ENCODE measurements around the gene SLC20A1. TPM values are rescaled to one million over a fixed set of nuclear protein-coding genes. Genes with fewer than 3 reads are reported as not detected.
A peak's percentile ranks its signal among the peaks of the same experiment; 100 is the strongest.

The SLC20A1 gene
- total RNA-seq, 1 donor = 96.3 TPM

DNA sequence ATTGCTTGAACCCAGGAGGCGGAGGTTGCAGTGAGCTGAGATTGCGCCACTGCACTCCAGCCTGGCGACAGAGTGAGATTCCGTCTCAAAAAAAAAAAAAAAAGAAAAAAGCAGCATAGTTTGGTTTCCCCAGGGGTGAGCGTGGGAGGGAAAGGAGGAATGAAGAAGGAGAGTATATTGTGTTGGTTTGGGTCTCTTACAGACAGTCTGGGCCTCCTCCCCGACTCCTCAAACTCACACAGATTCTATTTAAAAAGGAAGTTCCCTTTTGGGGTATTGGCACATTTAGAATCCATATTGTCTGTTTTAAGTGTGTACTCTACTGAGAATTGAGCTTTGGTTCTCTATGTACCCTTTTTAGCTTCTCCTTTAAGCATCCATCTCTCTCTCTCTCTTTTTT, 27.4 kb upstream of the SLC20A1 start:
- TF ChIP-seq, protein P1, sequence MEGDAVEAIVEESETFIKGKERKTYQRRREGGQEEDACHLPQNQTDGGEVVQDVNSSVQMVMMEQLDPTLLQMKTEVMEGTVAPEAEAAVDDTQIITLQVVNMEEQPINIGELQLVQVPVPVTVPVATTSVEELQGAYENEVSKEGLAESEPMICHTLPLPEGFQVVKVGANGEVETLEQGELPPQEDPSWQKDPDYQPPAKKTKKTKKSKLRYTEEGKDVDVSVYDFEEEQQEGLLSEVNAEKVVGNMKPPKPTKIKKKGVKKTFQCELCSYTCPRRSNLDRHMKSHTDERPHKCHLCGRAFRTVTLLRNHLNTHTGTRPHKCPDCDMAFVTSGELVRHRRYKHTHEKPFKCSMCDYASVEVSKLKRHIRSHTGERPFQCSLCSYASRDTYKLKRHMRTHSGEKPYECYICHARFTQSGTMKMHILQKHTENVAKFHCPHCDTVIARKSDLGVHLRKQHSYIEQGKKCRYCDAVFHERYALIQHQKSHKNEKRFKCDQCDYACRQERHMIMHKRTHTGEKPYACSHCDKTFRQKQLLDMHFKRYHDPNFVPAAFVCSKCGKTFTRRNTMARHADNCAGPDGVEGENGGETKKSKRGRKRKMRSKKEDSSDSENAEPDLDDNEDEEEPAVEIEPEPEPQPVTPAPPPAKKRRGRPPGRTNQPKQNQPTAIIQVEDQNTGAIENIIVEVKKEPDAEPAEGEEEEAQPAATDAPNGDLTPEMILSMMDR (IDR thresholded peaks at IDR 0.05; ENCODE audit: insufficient read depth, low read depth, low read length) = no peak
- no peak for DNase-seq (ENCODE audit: low read depth)
- H3K4me3 ChIP-seq (ENCODE audit: low read depth, low read length) = no peak overlapping the region

DNA sequence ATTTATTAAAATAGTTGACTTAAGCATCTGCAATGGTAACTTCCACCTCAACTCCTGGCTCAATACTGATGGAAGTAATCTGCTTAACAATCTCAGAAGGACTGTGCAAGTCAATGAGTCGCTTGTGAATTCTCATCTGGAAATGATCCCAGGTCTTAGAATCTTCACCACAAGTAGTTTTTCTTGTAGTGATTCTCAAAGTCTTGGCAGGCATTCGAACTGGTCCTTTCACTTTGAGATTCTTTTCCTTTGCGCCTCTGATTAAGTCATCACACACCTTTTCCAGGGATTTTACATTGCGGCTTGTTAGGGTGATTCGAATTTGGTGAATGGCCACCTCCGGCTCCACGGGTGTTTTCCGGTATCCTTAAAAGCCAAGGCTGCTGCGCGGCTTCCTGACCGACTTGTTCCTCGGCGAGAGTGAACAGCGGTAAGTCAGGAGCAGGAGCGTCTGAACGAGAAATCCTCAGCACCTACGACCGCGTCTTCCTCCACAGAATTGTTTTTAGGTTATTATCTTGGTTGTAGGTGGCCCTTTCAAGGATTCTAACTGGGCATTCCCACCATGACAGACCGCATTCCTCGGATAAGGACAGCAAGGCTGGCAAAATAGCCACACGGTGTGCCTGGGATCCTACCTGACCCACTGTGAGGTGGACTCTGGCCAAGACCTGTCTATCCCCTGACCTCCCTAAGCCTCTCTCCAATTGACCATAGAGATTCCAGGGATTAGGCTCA, 23.8 kb upstream of the SLC20A1 start:
- no peak overlapping the region for H3K4me3 ChIP-seq (ENCODE audit: low read depth, low read length)
- TF ChIP-seq, protein P1 (IDR thresholded peaks at IDR 0.05; ENCODE audit: insufficient read depth, low read depth, low read length) = no peak
- DNase-seq (ENCODE audit: low read depth) = peak; percentile 74

DNA sequence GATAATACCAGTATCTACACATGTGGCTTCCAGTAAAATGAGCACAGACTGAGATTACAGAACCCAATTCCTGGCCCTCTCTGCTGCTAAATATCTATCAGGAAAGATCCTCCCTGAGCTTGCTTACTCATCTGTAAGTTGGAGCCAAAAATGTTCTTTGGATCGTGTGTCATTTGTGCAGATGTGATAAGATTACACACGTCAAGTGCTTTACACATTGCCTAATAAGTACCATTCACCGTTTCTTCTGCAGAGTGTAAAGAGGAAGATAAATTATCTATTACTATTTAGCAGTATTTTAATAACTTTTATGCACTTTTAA, 23.2 kb upstream of the SLC20A1 start:
- H3K4me3 ChIP-seq (ENCODE audit: low read depth, low read length) = no peak overlapping the region
- DNase-seq (ENCODE audit: low read depth) = peak; percentile 98
- TF ChIP-seq, protein P1 (IDR thresholded peaks at IDR 0.05; ENCODE audit: insufficient read depth, low read depth, low read length) = no peak

DNA sequence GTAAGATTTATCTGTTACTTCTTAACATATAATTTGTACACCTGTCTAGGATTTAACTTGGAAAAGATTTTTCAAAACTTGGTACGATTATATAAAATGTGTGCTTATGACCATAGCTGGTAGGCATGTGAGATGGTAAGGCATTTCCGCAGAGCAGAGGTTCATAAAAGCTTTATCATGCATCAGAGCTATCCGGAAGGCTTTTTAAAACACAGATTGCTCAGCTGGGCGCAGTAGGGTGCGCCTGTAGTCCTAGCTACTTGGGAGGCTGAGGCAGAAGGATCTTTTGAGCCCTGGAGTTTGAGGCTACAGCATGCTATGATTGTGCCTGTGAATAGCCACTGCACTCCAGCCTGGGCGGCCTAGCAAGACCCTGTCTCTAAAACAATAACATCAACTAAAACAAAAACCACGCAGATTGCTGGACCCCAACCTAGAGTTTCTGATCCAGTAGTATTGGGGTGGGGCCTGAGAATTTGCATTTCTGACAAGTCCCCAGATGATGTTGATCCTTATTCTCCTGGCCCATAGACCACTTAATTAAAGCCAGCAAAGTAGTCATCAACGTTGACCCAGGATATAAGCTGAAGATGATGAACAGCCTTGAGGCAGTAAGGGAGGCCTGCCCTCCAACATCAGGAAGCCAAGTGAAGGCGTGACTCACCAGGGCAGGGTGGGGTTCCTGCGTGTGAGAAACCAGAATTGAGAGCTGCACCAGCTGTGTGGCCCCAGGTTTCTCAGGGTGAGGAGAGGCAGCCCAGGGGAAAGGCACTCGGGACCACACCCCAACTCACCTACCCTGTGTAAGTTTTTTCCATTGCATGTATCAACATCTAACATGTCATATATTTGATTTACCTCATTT, 21.6 kb upstream of the SLC20A1 start:
- TF ChIP-seq, protein P1 (IDR thresholded peaks at IDR 0.05; ENCODE audit: insufficient read depth, low read depth, low read length) = no peak
- peak; percentile 91 for DNase-seq (ENCODE audit: low read depth)
- no peak overlapping the region for H3K4me3 ChIP-seq (ENCODE audit: low read depth, low read length)

DNA sequence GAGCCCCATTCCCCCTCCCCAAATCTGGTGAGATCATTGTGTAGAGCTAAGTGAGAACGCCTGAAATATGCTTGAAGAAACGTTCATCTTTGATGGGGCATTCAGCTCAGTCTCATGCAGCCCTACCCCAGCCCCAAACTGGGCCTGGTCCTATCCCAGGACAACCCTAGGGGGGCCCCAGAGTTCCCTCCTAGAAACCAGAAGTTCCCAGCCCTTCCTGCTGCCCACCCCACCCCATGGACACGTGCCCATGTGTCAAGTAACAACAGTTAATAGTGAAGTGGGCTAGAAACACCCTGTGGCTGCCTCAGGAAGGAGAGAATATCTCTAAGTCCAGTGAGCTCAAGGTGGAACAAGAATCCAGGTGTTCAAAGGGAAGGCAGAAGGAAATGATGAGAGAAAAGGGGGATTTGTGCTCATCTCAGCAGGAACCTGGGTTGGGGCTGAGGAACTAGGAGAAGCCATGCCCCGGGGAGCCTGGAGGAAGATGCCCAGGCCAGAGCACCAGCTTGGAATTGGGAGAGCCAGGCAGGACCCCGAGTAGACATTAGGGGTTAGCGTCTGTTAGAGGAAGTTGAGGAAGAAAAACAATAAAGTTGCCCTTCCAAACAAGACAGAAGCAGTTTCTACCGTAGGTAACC, 20.1 kb upstream of the SLC20A1 start:
- TF ChIP-seq, protein P1 (IDR thresholded peaks at IDR 0.05; ENCODE audit: insufficient read depth, low read depth, low read length) = no peak
- DNase-seq (ENCODE audit: low read depth) = no peak
- H3K4me3 ChIP-seq (ENCODE audit: low read depth, low read length) = no peak overlapping the region

DNA sequence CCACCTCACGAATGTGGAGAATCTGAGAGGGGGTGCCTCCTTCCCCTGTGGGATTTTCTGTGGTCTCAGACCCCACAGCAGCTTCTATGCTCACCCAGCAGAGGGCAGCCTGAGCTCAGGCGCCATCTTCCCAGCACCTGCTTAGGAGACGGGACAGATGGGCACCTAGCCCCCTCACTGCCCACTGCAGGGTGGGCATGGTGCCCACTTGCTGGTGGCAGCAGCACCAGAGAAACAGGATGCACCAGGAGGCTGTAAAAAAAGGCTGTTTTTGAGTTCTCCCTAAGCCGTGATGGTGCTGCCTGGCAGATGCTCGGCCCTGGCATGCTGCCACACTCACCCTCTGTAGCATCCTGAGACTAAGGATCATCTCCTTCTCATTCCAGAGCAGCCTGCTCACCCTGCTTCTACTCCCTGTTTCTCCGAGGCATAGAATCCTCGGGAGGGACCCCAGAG, 19.1 kb upstream of the SLC20A1 start:
- no peak overlapping the region for H3K4me3 ChIP-seq (ENCODE audit: low read depth, low read length)
- peak; percentile 72 for DNase-seq (ENCODE audit: low read depth)
- TF ChIP-seq, protein P1 (IDR thresholded peaks at IDR 0.05; ENCODE audit: insufficient read depth, low read depth, low read length) = peak; percentile 92
